IPS-11a (cell line): ENCODE results near the gene DRAP1.

Experiments used
- H3K4me3 ChIP-seq: one replicate; pipeline ENCODE4 v1.5.1; 2013; ENCODE audit warnings: low read depth, low read length, control low read depth

The DRAP1 gene

DNA sequence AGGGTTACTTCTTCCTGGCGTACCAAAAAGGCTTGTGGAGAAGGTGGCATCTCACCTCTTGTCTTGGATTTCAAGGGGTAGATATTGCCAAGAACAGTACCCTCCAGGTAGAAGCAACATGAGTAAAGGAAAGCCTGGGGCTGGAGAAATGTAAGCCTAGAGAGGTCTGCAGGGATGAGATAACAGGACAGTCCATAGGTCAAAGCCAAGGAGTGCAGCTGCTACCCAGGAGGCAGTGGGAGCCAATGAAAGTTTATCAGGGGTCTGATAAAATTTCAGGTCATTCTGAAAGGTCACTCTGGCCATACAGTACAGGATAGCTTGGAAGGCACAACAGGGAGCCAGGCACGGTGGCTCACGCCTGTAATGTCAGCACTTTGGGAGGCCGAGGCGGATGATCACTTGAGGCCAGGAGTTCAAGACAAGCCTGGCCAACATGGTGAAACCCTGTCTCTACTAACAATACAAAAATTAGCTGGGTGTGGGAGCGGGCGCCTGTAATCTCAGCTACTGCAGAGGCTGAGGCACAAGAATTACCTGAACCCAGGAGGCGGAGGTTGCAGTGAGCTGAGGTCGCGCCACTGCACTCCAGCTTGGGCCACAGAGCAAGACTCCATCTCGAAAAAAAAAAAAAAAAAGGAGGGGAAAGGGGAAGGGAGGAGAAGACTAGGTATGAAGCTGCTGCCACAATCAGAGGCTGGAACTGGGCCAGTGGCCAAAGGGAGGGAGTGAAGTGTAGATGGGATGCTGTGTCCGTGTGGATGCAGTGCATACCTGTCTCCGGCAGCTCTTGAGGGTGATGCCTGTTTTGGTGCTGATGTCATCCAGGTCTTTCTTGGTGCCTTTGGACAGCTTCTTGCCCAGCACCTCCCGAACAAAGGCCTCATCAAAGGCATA lies 32.2 kb upstream of the DRAP1 start:
- peak overlapping the region; percentile 79 for H3K4me3 ChIP-seq

DNA sequence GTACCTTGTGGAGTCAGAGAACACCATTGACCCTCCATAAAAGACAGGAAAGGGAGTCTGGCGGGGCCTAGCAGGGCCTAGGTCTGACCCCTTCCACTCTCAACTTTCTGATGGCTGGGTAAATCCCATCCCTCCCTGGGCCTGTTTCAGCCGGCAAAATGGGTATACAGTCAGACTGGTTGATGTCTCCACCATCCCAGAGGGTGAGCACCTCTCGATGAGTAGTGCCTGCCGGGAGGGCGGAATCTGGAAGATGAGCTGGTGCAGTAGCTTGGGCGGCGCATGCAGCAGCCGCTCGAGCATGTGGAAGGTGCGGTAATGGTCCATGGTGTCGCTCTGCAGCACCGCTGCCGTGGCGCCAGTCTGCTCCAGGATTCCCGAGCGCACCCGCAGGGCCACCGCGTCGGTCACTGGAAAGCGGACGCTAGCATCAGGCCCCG lies 31.5 kb upstream of the DRAP1 start:
- peak overlapping the region; percentile 79 for H3K4me3 ChIP-seq

GRCh38 chr11:65888163-65888814 lies 30.9 kb upstream of the DRAP1 start, which contains the start of gene FIBP:
TSS of gene FIBP (minus strand) at chr11:65888471. CDS start at chr11:65888418, 53 bp downstream.
- peak within 1 kb of the TSS; percentile 79 for H3K4me3 ChIP-seq

- peak within 1 kb of the TSS; percentile 61 for H3K4me3 ChIP-seq
Observed at GRCh38 chr11:65890324-65891218, 28.7 kb upstream of the DRAP1 start, which contains the start of gene CCDC85B. TSS of gene CCDC85B (plus strand) at chr11:65890673. CDS start at chr11:65890784, 111 bp downstream.

DNA sequence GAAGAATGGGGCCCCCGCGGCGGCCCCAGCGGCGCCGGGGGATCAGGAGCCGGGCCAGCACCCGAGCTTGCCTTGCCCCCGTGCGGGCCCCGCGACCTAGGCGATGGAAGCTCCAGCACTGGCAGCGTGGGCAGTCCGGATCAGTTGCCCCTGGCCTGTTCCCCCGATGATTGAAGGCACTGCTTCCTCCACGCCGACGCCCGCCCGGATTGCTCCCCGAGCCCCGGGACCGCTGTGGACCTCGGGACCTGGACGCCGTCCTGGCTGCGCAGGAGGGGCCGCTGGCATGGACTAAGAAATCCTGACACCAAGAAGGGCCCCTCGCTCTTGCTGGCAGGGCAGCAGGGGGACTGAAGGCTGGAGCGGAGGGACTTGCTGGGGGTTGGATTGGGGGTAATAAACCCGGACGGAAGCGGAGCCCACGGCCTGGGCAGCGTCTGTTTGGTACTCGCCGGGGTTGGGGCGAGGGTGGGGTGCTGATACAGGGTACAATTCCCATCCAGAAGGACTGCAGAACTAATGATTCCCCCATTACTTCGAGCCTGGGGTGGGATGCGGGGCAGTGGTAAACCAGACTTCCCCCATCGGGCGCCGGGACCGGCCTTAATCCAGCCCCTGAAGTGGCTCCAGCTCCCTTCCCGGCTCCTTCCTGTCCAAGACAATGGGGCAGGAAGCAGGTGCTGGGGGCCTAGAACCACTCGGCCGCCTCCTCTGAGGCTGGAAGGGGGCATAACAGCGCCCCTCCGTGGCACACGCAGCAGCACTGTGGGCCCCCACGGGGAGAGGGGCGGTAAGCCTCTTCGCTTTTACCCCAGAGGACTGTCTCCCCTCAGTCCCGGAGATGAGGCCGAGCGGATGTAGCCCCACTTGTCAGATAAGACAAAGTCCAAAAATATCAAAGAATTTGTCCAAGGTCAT lies 27.7 kb upstream of the DRAP1 start:
- H3K4me3 ChIP-seq, result peak overlapping the region; percentile 61

DNA sequence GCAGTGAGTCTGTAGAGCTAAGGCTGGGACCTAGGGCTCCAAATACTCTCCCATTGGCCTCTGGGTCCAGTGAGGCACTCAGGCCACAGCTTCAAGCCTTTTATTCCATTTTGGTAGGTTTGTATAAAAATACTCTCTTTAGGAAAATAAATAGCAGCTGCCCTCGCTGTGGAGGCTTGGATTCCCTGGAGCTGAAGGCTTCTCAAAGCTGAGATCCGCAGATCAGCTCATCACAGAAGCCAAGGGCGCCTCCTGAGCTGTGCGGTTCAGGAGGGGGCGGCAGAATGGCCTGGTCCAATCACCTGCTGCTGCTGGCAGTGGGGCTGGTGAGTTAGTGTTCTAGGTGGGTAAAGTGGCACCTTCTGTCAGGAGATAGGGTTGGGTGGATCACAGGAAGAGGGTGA lies 27.1 kb upstream of the DRAP1 start:
- peak overlapping the region; percentile 61 for H3K4me3 ChIP-seq

- H3K4me3 ChIP-seq, result no peak overlapping the region
Observed at GRCh38 chr11:65892661-65893317, 26.4 kb upstream of the DRAP1 start.

DNA sequence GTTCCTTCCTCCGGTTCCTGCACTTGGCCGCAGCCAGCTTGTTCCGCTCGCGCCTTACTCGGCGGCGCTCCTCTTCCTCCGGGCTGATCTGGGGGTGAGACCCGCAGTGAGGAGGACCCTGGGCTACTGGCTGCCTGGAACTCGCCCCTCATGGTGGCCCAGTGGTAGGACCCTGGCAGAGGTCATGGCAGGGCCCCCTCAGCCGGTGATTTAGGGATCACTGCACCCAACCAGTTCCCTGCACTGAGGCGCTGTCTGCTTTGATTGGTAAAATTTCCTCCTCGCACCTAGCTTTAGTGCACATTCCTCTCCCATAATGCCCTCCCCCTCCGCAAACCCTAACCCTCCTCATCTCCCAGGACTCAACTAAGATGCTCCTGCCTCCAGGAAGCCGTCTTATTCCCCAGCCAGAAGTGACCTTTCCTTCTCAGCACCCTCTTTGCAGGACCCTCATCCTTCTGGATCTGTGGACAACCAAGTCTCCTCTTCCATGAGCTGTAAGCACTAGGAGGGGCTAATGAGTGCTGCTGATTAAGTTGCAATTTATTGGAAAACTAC lies 25.1 kb upstream of the DRAP1 start:
- H3K4me3 ChIP-seq, result no peak overlapping the region

DNA sequence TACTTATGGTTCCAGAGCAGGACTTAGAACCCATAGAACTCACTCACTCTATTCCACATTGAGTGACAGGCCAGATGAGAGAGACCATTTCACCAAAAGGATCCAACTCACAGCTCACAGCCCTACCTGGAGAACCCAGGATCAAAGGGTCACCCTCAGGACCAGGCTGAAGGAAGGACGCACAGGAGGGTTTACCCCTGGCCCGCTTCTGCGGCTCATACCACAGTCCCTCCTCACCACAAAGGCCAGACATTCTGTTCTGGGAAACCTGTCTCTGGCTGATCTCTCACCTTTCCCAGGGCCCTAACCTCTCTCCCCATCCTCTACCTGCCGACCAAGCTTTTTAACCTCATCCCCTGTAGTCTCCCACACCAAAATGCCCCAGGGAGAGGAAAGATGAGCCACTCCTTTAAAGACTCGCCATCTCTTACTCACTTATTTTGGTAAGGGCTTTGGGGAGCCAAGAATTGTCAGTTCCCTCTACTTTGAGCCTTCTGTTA lies 23.7 kb upstream of the DRAP1 start:
- H3K4me3 ChIP-seq, result no peak overlapping the region

DNA sequence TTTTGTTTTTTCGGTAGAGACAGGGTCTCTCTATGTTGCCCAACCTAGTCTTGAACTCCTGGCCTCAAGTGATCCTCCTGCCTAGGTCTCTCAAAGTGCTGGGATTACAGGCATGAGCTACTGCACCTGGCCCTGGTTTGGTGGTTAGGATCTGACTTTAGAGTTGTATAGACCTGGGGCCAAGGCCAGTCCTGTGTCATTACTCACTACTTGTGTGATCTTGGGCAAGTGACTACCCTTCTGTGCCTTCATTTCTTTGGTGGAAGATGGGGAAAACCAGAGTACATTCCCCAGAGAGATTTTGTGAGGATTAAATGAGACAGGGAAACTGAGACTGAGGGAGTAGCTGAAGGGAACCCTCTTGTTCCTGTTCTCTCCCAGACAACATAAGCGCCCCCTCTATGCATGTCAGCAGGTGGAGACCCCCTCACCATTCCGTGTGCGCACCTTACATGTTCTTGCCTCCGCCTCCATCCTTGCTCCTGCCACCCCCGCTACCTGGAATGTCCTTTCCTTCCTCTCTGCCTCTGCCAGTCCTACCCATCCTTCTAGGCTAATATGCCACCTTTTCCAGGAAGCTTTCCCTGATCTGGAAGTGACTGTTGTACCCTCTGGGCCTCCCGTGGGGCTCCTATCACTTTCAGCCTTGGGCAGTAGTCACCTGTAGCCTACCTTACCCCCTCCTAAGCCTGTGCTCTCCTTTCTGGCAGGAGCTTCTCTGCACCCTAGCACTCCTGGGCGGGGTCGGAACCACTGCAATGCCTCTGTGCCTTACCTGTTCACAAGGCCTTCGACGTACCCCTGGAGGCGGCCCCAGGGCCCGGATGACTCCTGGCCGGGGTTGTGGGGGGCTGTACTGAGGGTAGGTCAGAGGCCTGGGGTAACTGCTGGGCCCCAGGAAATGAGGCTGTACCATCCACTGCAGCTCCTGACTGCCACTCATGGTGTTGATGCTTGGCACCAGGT lies 22.9 kb upstream of the DRAP1 start:
- no peak overlapping the region for H3K4me3 ChIP-seq

DNA sequence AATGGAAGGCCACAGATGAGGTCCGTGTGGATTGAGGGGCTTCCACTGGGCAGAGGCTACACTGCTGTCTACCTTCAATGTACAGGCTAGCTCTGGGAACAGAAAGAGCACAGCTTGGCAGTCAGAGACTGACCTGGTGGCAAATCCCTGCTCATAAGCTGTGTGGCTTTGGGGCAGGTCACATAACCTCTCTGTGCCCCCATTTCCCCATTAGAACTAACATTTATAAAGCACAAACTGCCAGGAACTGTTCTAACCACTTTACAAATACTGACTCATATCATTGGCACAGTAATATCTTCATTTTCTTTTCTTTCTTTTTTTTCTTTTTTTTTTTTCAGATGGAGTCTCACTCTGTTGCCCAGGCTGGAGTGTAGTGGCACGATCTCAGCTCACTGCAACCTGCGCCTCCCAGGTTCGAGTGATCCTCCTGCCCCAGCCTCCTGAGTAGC lies 22.2 kb upstream of the DRAP1 start:
- no peak overlapping the region for H3K4me3 ChIP-seq

- H3K4me3 ChIP-seq, result peak overlapping the region; percentile 67
Observed at GRCh38 chr11:65898656-65899355, 20.4 kb upstream of the DRAP1 start.

DNA sequence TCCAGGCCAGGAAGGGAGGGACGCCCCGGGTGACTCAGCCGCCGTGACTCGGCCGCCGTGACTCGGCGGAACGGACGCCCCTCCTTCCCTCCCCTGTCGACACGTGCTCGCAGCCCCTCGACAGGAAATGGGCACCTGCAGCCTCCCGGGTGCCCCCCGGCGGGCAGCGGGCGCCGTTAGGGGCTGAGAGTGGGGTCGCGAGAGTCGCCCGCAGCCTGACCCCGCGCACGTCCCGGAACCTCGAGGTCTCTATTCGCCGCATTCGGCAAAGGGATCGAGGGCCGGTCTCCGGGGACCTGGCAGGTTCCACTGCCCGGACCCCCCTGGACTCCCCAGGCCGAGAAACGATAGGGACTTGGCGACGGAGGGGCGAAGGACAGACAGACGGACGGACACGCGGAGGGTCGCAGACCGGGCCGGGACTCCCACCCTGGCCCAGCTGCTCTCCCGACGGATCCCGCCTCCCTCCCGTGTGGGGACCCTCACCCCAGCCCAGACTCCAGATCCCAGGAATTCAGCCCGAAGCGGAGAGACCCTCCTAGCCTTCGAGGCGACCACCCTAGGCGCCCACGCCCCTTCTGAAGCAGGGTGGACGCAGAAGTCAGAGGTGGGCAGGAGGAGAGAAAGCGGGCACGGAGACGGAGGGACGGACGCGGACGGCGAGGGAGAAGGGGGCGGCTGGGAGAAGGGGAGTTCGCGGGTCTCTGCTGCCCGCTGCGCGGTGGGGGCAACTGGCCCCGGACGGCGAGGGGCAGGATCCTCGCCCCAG lies 19.7 kb upstream of the DRAP1 start:
- H3K4me3 ChIP-seq, result peak overlapping the region; percentile 67

DNA sequence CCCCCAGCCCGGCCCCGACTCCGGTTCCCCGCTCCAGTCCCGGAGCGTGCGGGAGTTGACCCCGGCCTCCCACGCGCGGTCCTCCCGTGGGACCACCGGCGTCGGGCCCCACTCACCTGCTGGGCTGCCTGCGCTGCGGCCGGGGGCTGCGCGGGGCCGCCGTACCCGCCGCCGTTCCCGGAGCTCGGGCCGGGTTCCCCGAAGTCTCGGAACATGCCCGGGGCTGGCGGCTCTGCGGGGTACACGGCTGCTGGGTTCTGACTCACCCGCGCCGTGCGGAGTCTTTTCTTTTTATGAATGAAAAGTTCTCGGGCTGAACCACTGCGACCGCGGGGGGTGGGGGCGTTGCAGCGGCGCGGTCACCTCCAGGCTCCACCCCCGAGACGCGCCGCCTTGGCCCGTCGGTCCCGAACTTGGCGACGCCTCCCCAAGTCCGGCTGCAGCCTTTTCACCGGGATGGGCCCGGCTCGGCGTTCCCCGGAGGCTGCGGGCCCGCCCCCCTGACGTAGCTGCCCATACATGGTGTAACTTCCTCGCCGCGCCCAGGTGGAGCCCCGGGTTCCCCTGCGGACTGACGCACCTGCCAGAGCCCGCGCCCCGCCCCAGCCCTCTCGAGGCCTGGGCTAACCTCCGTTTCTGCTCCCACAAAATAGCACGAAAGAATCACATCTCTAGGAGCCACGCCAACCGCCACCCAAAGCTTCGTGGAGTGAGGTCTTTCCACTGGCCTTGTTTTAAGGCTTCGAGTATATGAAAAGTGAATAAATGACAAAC lies 18.9 kb upstream of the DRAP1 start, which contains the start of gene FOSL1:
TSS of gene FOSL1 (minus strand) at position 264 of the 774 bp plus-strand sequence. CDS start at position 215, 49 bp downstream.
- peak within 1 kb of the TSS; percentile 67 for H3K4me3 ChIP-seq

GRCh38 chr11:65900899-65901180 lies 18.4 kb upstream of the DRAP1 start:
- no peak overlapping the region for H3K4me3 ChIP-seq

GRCh38 chr11:65903068-65903481 lies 16.2 kb upstream of the DRAP1 start:
- no peak overlapping the region for H3K4me3 ChIP-seq
